ENCODE measurements around the gene HES7. TPM values are rescaled to one million over a fixed set of nuclear protein-coding genes. Genes with fewer than 3 reads are reported as not detected.

HES7 gene
- total RNA-seq, 1 experiment from 2014 or later = 0.33 TPM

DNA sequence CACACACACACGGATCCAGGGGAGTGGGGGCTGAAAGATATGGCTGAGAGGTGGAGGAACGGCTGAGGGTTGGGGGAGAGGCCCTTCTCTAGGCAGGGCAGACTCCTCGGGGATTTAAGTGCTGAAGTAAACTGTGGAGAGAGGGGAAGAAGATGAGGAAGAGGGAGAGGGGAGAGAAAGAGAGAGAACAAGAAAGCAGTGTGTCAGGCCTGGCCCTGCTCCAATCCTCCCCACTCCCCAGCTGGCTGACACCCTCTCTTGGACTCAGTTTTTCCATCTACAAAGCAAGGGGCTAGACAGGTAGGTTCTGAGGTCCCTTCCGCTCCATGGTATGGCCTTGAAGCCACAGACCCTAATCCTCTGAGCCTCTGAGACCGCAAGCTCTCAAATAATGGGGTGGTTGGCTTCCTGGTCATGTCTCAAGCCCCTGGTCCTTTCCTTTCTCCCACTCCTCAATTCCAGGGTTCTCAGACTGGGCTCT is 36.9 kb upstream of the HES7 start:
- H3K4me2 ChIP-seq (ENCODE audit: insufficient read depth, insufficient read length, low read length) = no peak overlapping the region
- H2AK5ac ChIP-seq (ENCODE audit: insufficient read length, low read length) = no peak overlapping the region
- H2BK20ac ChIP-seq (ENCODE audit: low read depth, low read length, poor library complexity, severe bottlenecking) = no peak overlapping the region
- no peak for DNase-seq
- H3K9me3 ChIP-seq (ENCODE audit: control insufficient read depth, low read depth, low read length) = no peaks in the 10 kb centered on the region
- no peak overlapping the region for H3K23ac ChIP-seq (ENCODE audit: insufficient read length, low read depth, low read length)
- H2BK15ac ChIP-seq (ENCODE audit: low read depth, low read length) = no peak overlapping the region
- H2BK120ac ChIP-seq (ENCODE audit: low read depth, low read length, poor library complexity, severe bottlenecking) = no peak overlapping the region
- Mint-ChIP-seq H3K36me3 (ENCODE audit: insufficient read depth in 1 of 3, low read depth in 3 of 3) (peaks cover 10 to 26% (median 22%) of the 10 kb centered on the region in 3 experiments), H3K27ac (no peak overlapping the region; a peak in 1 of 7 replicates), H3K9me3 (no peaks in the 10 kb centered on the region), H3K4me3 (peak overlapping the region; percentile 81 to 86; a peak in 2 of 5 replicates), H3K27me3 (ENCODE audit: low read depth) (no peaks in the 10 kb centered on the region), H3K4me1 (peaks cover 35 to 39% of the 10 kb centered on the region in 2 experiments)
- H3K4me1 ChIP-seq (ENCODE audit: insufficient read depth, low read length) = peaks cover 3% of the 10 kb centered on the region; the same call in 1 of the 2 replicates
- H3K79me1 ChIP-seq (ENCODE audit: insufficient read depth, low read depth, low read length, poor library complexity, severe bottlenecking) = no peaks in the 10 kb centered on the region
- no peak overlapping the region for H2AFZ ChIP-seq (ENCODE audit: low read length)
- no peak overlapping the region for H3K14ac ChIP-seq (ENCODE audit: insufficient read depth, low read length)
- no peak overlapping the region for H3T11ph ChIP-seq (ENCODE audit: low read length)
- H3K9ac ChIP-seq (ENCODE audit: extremely low read depth, insufficient read length, low read length) = no peak overlapping the region
- H4K8ac ChIP-seq (replicated peaks; ENCODE audit: insufficient read length, low read depth, low read length) = no peak overlapping the region
- H4K20me1 ChIP-seq (ENCODE audit: control insufficient read depth, insufficient read depth, insufficient read length) = no peaks in the 10 kb centered on the region
- TF ChIP-seq, protein P1, sequence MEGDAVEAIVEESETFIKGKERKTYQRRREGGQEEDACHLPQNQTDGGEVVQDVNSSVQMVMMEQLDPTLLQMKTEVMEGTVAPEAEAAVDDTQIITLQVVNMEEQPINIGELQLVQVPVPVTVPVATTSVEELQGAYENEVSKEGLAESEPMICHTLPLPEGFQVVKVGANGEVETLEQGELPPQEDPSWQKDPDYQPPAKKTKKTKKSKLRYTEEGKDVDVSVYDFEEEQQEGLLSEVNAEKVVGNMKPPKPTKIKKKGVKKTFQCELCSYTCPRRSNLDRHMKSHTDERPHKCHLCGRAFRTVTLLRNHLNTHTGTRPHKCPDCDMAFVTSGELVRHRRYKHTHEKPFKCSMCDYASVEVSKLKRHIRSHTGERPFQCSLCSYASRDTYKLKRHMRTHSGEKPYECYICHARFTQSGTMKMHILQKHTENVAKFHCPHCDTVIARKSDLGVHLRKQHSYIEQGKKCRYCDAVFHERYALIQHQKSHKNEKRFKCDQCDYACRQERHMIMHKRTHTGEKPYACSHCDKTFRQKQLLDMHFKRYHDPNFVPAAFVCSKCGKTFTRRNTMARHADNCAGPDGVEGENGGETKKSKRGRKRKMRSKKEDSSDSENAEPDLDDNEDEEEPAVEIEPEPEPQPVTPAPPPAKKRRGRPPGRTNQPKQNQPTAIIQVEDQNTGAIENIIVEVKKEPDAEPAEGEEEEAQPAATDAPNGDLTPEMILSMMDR (conservative IDR thresholded peaks at IDR 0.05) = no peak
- no peak overlapping the region for H4K5ac ChIP-seq (ENCODE audit: insufficient read length, low read depth, low read length)
- WGBS (ENCODE audit: extremely low coverage, insufficient read length, low lambda C conversion rate) = no CpG with 5 or more reads among the region's 5 CpGs
- H3K27ac ChIP-seq (ENCODE audit: insufficient read length, low read depth, low read length) = no peak overlapping the region
- H3K23me2 ChIP-seq (ENCODE audit: insufficient read length, low read depth, low read length, poor library complexity, severe bottlenecking) = peaks cover 21% of the 10 kb centered on the region
- H3K56ac ChIP-seq (ENCODE audit: insufficient read length, low read depth, low read length) = no peak overlapping the region
- H4K91ac ChIP-seq (ENCODE audit: insufficient read length, low read depth, low read length) = no peak overlapping the region
- no peak overlapping the region for H3K4ac ChIP-seq (ENCODE audit: low read depth, low read length)
- no peaks in the 10 kb centered on the region for H3K79me2 ChIP-seq (ENCODE audit: insufficient read depth, low read length)
- H3K27me3 ChIP-seq (ENCODE audit: insufficient read depth, low read length) = no peaks in the 10 kb centered on the region
- no peak overlapping the region for H2BK12ac ChIP-seq (ENCODE audit: insufficient read length, low read depth, low read length)
- H2BK5ac ChIP-seq (ENCODE audit: insufficient read length, low read length) = no peak overlapping the region
- no peak overlapping the region for H3K18ac ChIP-seq (ENCODE audit: insufficient read length, low read depth, low read length)

Data from H9 (cell line).